Lung microvascular endothelial cell (primary cell): ENCODE results near the gene PLA2G10. TPM values are rescaled to one million over a fixed set of nuclear protein-coding genes. Genes with fewer than 3 reads are reported as not detected.

ENCODE experiments used
- total RNA-seq: library from RNA; depleted of rRNA; stranded (reverse); fragments of >200 nt; gene quantifications from 2 replicates; pipeline ENCODE4 v1.2.1, GENCODE V29; 2014

The PLA2G10 gene
- total RNA-seq, 1 donor from 2014 or later = not detected

Other genes with a start within 250 kb of the PLA2G10 start
- 15.7 and 17.9 TPM in 2 replicates for gene PARN, start 64.0 kb downstream of the PLA2G10 start, total RNA-seq
- 53.4 and 68.0 TPM in 2 replicates for gene BFAR, start 61.4 kb downstream of the PLA2G10 start, total RNA-seq
- 0.22 and 0.40 TPM in 2 replicates for gene NPIPA3, start 9.1 kb upstream of the PLA2G10 start, total RNA-seq
- 0.22 and 0.40 TPM in 2 replicates for gene NPIPA2, start 48.2 kb upstream of the PLA2G10 start, total RNA-seq
- 76.1 and 106 TPM in 2 replicates for gene NOMO1, start 139.4 kb upstream of the PLA2G10 start, total RNA-seq
- 8.3 and 29.4 TPM in 2 replicates for gene NPIPA1, start 243.1 kb upstream of the PLA2G10 start, total RNA-seq